NOMO-1 treated with dmso at 0.1 percent for 144 hours (cell line): Measurements from ENCODE around the gene NAT8L.
"Not testable (repeated sequence)": the region's sequence is repeated elsewhere in the genome, so short reads cannot be mapped to it uniquely, and the experiment has no call there.

ENCODE experiments used
- DNase-seq: peaks from one replicate; lab custom pipeline; 2025; ENCODE audit not compliant: unreplicated experiment; lab: John Stamatoyannopoulos, UW

The NAT8L gene, protein sequence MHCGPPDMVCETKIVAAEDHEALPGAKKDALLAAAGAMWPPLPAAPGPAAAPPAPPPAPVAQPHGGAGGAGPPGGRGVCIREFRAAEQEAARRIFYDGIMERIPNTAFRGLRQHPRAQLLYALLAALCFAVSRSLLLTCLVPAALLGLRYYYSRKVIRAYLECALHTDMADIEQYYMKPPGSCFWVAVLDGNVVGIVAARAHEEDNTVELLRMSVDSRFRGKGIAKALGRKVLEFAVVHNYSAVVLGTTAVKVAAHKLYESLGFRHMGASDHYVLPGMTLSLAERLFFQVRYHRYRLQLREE

DNA sequence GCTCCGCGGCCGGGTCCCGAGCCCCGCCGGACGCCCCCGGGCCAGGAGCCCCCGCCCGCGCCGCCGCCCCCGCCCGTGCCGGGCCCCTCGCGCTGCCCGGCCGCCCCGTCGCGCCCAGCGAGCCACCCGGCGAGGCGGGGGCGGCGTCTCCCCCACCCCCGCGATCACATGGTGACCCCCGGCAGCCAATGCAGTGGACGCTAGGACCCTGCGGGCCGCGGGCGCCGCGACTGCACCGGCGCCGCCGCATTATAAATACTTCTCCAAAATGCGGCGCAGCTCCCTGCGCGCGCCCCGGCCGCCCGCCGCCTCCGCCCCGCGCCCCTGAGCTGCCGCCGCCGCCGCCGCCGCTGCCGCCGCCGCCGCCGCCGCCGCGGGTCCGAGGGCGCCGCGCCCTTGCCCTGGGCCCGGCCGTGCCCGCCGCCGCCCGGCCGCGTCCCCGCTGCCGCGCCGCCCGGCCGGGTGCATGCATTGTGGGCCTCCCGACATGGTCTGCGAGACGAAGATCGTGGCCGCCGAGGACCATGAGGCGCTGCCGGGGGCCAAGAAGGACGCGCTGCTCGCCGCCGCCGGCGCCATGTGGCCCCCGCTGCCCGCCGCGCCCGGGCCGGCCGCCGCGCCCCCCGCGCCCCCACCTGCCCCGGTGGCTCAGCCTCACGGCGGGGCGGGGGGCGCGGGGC, at the start of gene NAT8L:
NAT8L (plus strand) TSS at position 282 of the 680 bp plus-strand sequence; CDS start at position 467, 185 bp downstream.
- peak; percentile 33 for DNase-seq

DNA sequence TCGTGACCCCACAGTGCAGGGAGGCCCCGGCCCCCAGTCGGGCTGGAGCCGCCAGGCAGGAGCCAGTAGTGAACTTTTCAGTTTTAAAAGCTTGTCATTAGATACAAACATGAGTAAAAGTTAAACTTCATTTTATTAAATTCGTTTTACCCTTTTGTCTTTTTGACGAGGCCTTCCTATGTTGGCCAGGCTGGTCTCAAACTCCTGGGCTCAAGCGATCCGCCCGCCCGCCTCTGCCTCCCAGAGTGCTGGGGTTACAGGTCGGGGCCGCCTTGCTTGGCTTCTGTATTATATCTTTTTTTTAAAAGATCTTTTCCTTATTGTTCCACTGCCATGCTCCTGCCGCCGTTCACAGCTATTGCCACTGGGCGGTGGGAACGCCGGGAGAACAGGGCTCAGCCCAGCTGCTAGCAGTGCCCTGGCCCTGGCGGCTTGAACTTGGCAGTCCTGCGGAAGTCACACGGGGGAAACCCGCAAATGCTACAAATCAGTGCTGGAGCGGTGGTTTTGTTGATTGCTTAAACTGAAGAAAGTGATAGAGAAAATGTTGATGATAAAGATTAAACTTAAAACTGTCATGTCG, 49.4 kb upstream of the NAT8L start:
- peak; percentile 60 for DNase-seq

DNA sequence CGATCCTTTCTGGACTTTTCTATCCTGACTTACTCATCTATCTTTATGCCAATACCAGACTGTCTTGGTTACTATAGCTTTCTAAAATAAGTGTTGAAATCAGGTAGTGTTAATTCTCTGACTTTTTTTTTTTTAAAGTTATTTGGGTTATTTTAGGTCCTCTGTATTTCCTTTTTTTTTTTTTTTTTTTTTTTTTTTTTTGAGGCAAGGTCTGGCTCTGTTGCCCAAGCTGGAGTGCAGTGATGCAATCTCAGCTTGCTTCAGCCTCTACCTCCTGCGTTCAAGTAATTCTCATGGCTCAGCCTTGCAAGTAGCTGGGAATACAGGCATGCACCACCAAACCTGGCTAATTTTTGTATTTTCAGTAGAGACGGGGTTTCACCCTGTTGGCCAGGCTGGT, 47.5 kb upstream of the NAT8L start:
- DNase-seq: peak; percentile 52

DNA sequence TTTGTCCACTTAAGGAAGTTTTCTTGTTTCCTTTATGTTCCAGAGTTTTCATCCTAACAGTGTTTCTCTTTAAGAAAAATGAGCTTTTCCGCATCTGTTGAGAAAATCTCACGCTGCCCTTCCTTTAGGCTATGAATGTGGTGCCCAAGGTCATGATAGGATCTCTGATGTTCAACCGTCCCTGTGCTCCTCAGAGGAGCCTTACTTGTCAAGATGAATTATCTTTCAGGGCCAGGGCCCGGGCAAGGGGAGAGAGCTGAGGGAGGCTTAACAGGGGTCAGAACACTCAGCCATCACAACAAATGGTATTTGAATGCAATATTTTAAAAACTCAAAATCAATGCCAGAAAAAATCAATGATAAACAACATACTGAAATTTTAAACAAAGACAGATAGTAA, 44.1 kb upstream of the NAT8L start:
- no peak for DNase-seq

DNA sequence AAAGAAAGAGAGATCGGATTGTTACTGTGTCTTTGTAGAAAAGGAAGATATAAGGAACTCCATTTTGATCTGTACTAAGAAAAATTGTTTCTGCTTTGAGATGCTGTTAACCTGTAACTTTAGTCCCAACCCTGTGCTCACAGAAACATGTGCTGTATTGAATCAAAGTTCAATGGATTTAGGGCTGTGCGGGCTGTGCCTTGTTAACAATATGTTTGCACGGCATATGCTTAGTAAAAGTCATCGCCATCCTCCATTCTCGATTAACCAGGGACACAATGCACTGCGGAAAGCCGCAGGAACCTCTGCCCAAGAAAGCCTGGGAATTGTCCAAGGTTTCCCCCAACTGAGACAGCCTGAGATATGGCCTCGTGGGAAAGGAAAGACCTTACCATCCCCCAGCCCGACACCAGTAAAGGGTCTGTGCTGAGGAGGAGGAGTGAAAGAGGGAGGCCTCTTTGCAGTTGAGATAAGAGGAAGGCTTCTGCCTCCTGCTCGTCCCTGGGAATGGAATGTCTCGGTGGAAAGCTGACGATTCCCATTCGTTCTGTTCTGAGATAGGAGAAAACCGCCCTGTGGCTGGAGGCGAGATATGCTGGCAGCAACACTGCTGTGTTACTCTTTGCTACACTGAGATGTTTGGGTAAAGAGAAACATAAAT, 37.6 kb upstream of the NAT8L start:
- not testable (repeated sequence) for DNase-seq

DNA sequence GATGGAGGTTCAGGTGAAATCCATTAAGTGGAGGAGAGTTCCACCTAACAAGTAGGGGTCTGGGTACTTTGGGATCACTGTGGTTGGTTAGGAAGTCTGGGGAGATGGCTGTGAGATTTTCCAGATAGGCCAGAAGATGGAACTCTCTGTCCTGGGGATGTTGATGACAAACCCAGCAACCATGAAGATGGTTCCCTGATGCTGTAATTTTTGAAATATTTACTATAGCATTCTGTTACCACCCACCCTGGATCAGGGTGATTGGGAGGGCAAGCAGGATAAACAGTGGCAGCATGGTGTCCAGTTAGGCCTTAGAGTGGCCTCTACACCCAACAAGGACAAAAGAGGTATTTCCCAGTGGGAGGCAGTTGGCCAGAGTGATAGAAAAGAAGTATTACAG, 34.4 kb upstream of the NAT8L start:
- DNase-seq: no peak

DNA sequence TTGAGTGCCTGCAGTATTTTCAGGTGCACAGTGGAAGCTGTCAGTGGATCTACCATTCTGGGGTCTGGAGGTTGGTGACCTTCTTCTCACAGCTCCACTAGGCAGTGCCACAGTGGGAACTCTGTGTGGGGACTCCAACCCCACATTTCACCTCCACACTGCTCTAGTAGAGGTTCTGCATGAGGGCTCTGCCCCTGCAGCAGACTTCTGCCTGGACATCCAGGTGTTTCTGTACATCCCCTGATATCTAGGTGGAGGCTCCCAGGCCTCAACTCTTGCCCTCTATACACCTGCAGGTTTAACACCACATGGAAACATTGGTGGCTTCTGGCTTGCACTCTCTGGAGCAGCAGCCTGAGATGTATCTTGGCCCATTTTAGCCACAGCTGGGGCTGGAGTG, 33.3 kb upstream of the NAT8L start:
- no peak for DNase-seq

DNA sequence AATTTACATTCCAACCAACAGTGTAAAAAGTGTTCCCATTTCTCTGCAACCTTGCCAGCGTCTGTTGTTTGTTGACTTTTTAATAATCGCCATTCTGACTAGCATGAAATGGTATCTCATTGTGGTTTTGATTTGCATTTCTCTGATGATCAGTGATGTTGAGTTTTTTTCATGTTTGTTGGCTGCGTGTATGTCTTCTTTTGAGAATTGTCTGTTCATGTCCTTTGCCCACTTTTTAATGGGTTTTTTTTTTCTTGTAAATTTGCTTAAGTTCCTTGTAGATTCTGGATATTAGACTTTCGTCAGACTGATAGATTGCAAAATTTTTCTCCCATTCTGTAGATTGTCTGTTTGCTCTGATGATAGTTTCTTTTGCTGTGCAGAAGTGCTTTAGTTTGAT, 32.0 kb upstream of the NAT8L start:
- DNase-seq: not testable (repeated sequence)

DNA sequence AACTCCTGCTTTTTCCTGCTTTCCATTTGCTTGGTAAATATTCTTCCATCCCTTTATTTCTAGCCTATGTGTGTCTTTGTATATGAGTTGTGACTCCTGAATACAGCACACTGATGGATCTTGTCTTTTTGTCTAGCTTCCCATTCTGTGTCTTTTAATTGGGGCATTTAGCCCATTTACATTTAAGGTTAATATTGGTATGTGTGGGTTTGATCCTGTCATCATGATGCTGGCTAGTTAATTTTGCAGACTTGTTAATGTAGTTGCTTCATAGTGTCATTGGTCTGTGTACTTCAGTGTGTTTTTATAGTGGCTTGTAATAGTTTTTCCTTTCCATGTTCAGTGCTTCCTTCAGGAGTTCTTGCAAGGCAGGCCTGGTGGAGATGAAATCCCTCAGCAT, 28.0 kb upstream of the NAT8L start:
- not testable (repeated sequence) for DNase-seq

DNA sequence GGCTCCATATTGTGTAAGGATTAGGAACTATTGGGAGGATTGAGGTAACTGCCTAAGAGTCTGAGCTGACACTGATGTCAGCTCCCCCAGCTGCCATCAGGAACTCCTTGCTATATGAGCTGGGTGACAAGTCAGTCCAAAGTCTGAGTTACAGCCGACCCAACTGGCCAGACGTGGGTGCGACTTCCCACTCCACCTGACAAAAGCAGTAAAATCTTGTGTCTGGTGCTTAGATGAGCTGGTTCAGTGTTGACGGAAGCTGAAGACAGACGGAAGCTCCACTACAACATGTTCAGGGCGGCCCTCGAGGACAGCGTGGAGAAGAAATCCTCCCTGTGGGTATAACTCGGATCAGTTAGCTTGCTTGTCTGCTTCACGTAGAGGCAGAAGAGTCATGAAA, 22.8 kb upstream of the NAT8L start:
- DNase-seq: no peak

DNA sequence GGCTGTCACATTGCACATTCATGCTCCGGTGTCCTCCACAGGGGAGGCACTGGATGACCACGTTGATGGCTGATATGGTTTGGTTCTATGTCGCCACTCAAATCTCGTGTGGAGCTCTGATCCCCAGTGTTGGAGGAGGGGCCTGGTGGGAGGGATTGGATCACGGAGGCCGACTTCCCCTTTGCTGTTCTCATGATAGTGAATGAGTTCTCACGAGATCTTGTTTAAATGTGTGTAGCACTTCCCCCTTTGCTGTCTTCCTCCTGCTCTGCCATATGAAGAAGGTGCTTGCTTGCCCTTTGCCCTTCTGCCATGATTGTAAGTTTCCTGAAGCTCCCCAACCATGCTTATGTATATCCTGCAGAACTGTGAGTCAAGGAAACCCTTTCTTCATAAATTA, 22.3 kb upstream of the NAT8L start:
- no peak for DNase-seq

DNA sequence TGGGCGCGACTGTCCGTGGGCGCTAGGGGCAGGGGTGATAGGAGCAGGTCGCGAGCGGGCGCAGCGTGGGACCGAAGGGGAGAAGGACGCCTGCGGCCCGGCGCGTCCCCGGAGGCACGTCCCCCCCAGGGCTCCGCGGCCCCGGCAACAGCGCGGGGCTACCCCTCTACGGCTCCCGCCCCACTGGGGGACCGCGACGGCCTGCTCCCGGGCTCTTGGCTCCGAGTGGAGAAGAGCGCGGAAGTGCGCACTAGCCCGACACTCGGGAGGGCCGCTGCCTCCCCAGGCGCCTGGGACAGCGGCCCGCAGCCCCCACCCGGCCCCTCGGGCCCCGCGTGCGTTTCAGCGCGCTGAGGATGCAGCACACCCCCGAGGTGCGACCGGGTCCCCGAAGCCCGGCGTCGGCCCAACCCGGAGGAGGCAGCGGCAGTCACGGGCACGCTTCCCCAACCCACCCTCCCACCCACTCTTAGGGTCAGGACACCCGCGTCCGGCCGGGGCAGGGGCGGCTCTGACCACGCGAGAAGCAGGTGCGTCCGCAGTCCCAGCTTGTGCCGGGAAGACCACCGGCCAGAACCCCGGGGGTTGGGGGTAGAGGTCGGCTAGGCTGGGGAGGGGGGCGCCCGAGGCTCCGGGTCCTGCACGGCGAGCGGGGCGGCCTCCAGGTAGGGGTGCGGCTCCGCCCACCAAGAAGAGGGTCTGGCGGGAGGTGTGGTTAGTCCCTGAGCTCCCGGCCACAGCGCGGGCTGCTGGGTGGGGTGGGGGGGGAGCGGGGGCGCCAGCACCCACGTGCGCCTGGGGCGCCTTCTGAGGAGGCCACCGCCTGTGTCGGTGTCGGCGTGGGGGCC, 18.5 kb upstream of the NAT8L start:
- DNase-seq: no peak

DNA sequence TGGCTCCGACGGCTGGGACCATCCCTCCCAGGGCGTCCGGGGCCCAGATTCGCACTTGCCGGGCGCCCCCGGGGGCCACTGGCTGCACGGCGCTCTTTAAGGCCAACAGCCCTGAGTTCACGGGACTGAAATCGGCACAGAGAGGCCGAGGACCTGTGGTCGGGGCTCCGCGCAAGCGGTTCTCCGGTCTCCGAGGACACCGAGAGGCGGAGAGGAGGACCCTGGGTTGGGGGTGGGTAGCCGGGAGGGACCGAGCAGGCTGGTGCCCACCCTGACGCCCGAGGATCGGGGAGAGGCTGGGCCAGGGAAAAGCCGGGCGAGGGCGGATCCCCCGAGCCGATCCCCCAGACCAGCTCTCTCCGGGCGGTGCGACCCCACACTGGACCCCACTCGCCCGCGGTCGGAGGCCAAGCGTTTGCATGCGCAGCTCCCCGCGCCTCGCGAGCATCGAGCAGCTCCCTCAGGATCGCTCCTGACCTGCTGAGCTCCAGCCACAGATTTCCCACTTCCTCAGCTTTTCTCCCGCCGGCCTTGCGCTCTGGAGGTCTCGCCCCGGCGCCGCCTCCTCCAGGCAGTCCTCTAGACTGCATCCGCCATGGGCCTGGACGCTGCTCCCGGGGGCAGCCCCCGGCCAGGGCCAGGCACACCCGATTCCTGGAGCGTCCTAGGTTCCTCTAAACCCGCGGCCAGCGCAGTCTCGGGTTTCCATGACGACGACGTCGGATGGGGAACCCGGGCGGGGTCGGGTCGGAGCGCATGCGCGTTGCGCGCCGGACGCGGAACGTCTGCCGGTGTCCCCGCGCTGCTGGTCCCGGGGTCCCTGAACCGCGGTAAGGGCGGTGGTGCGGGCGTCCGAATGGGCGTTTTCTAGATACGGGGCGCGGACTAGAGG, 17.6 kb upstream of the NAT8L start:
- peak; percentile 82 for DNase-seq

DNA sequence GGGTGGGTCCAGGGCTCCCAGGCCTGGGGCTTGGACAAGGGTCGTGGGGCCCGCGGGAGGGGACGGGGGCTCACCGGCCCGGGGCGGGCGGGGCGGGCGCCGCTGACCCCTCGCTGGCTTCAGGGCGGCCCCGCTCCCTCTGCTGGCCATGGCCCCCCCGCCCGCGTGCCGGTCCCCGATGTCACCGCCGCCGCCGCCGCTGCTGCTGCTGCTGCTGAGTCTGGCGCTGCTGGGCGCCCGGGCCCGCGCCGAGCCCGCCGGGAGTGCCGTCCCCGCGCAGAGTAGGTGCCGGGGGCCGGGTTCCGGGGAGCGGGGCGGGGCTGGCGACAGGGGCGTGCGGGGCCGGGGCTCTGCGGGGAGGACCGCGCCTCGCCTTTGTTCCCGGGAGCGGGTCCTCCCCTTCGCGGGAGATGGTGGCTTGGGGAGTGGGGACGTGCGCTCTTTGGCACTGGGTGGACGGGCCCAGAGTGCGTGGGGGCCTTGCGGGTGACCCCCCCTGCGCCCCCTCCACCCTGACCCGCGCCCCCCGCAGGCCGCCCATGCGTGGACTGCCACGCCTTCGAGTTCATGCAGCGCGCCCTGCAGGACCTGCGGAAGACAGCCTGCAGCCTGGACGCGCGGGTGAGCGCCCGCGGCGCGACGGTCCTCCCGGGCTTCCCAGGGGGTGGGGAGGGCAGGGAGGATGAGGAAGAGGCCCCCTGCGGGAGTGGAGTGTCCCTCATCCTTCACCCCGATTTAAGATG, 16.8 kb upstream of the NAT8L start:
- DNase-seq: no peak

DNA sequence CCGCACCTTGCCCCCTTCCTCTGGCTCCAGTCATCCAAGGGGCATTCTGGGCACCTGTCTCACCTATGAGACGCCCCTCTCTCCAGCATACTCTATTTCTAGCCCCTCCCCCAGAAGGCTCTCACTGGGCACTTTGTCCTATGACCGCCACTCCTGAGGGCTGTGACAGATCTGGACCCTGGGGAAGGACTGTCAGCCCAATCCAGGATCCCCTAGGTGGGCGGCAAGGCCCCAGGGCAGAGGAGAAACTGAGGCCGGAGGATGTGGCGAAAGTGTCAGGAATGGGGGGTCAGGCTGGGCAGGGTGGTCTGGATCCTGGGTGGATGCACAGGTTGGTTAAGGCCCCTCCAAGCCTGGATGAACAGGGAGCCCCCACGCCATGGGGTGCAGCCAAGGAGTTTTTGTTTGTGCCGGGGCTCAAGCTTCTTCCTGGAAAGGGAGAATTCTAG, 16.2 kb upstream of the NAT8L start:
- DNase-seq: no peak

DNA sequence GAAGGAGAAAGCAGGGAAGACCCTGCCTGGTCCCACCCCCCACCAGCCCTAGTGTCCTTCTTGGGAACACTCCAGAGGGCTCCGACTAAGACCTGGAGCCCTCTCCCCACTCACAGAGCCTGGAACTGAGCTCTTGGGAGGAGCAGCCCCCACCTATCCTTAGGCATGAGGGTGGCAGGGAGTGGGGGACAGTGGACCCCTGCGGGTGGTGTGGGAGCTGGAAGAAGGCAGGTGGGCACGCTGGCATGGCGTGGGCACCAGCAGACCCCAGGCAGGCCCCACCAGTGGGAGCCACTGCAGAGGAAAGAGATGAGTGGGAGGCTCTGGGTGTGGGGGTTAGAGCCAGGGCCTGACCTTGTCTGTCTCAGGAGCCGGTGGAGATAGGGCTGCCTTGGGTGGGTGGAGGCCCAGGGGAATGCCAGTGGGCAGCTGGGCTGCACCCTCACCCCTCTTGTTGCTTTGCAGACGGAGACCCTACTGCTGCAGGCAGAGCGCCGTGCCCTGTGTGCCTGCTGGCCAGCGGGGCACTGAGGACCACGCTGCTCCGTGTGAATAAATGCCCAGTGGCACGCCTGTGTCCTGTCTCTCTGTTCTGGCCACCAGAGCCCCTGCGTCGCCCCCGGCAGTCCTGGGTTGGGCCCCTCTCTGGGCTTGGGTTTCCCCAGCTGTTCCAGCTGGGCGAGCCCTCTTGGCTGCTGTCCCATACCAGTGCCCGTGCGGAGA, 15.6 kb upstream of the NAT8L start:
- no peak for DNase-seq

DNA sequence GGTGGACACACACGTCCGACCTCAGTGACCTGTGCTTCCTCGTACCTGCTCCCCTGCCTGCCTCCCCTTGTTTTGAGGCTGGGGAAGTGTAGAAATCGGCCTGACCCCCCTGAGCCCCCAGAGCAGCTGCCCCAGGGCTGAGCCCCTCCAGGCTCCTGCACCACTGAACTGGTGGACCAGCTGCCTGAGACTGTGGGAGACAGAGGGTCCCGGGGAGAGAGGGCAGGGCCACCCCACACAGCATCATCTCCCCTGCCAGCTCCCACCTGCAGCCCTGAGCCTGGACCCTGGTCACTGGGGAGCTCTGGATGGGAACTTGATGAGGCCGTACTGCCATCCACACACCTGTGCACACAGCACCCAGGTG, 15.0 kb upstream of the NAT8L start:
- DNase-seq: no peak
